Fibroblast of skin of scalp (primary cell): ENCODE data around the gene PARD6G.
"Not testable (repeated sequence)": the region's sequence is repeated elsewhere in the genome, so short reads cannot be mapped to it uniquely, and the experiment has no call there.

Source experiments
- DNase-seq: peaks from one replicate; pipeline ENCODE4 v3.0.0-alpha.2; 2013

The PARD6G gene

GRCh38 chr18:80241919-80242777, 5.2 kb downstream of the PARD6G start:
- no peak for DNase-seq

- DNase-seq = no peak
These were observed 7.5 kb downstream of the PARD6G start for GRCh38 chr18:80239830-80240229.

- no peak for DNase-seq
These were observed 8.6 kb downstream of the PARD6G start for GRCh38 chr18:80238651-80239260.

- DNase-seq = not testable (repeated sequence)
These were observed 9.8 kb downstream of the PARD6G start for GRCh38 chr18:80237519-80237918.

GRCh38 chr18:80234398-80234797, 12.9 kb downstream of the PARD6G start:
- no peak for DNase-seq

GRCh38 chr18:80233899-80234298, 13.4 kb downstream of the PARD6G start:
- no peak for DNase-seq

GRCh38 chr18:80233201-80233835, 14.0 kb downstream of the PARD6G start:
- no peak for DNase-seq

- DNase-seq = no peak
These were observed 14.6 kb downstream of the PARD6G start for GRCh38 chr18:80232710-80233109.

GRCh38 chr18:80232030-80232429, 15.3 kb downstream of the PARD6G start:
- DNase-seq = no peak

GRCh38 chr18:80231616-80232015, 15.7 kb downstream of the PARD6G start:
- no peak for DNase-seq

GRCh38 chr18:80231151-80231550, 16.2 kb downstream of the PARD6G start:
- DNase-seq = no peak

GRCh38 chr18:80229766-80230745, 17.3 kb downstream of the PARD6G start:
- no peak for DNase-seq

GRCh38 chr18:80229363-80229762, 18.0 kb downstream of the PARD6G start:
- no peak for DNase-seq

- no peak for DNase-seq
These were observed 19.1 kb downstream of the PARD6G start for GRCh38 chr18:80228051-80228848.

- DNase-seq = no peak
These were observed 19.8 kb downstream of the PARD6G start for GRCh38 chr18:80227472-80227871.

GRCh38 chr18:80225685-80226084, 21.6 kb downstream of the PARD6G start:
- DNase-seq = no peak

- DNase-seq = no peak
These were observed 23.6 kb downstream of the PARD6G start for GRCh38 chr18:80223581-80224148.

- not testable (repeated sequence) for DNase-seq
These were observed 27.8 kb downstream of the PARD6G start for GRCh38 chr18:80219488-80219887.

GRCh38 chr18:80218341-80219227, 28.7 kb downstream of the PARD6G start:
- no peak for DNase-seq

- DNase-seq = no peak
These were observed 34.1 kb downstream of the PARD6G start for GRCh38 chr18:80213182-80213581.
